ENCODE data around the gene ZNF785.
"Not testable (repeated sequence)": the region's sequence is repeated elsewhere in the genome, so short reads cannot be mapped to it uniquely, and the experiment has no call there.

Gene ZNF785

GRCh38 chr16:30536391-30537024, 49.0 kb downstream of the ZNF785 start:
- not testable (repeated sequence) for DNase-seq

- DNase-seq = peak; percentile 50
Observed at GRCh38 chr16:30535777-30536190, 49.7 kb downstream of the ZNF785 start.

GRCh38 chr16:30535106-30535776, 50.3 kb downstream of the ZNF785 start:
- no peak for DNase-seq

DNA sequence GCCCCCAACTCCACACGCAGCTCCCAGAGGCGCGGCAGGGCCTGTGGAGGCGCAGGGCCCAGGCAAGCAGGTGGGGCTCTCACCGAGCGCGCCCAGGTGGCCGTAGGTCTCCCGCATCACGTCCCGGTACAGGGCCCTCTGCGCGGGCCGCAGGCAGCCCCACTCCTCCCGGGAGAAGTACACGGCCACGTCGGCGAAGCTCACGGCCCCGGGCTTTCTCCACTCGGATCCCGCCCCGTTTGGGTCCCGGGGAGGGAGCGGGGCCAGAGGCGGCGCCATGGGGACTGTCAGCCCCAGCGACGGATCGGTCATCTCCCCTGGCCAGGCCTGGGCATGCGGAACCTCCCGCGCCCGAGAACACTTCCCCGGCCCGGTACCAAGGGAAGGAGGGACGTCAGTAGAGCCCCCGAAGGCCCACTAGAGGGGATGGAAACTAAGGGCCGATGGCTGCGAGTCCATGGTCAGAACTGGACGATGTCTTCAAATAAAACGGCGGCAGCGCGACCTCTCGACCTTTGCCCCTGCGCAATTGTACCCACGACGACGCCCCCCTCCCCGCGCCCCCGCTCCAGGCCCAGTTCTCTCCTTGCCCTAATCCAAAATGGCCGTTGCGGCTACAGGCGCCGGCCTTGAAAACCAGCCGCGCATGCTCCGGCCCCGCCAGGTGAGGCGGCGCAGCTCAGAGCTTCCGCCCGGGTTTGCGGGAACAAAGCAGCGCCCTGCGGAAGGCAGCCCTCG, 51.0 kb downstream of the ZNF785 start, which contains the start of gene ZNF747:
Gene ZNF747 (minus strand): TSS at position 491 of the 738 bp plus-strand sequence. CDS start 179 bp downstream, at position 312.
- peak; percentile 87 for DNase-seq

DNA sequence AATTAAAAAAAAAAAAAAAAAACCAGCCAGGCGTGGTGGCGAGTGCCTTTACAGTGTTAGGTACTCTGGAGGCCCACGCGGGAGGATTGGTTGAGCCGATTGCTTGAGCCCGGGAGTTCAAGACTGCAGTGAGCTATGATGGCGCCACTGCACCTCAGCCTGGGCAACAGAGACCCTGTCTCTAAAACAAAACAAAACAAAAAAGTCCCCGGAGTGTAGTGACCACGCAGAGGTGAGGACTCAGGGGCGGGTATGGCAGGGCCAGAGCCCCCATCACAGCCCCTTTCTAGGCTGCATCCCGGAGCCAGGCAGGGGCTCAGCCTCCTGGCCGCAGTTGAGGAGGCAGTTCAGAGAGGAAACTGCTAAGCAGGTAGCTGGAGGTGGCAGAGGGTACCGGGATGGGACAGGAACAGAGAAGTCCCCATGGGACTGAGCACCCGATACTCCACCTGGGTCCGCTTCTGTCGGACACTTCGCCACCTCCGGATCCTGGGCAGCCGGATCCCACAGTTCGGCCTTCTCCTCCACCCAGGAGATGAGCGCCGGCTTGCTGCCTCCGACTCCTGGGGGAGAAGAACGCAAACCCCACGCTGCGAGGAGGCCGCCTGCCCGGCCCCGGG, 51.6 kb downstream of the ZNF785 start:
- DNase-seq = no peak

- DNase-seq = no peak
Observed at GRCh38 chr16:30533146-30533522, 52.4 kb downstream of the ZNF785 start.

- DNase-seq = no peak
Observed at GRCh38 chr16:30532285-30533145, 53.0 kb downstream of the ZNF785 start.
